Stimulated activated CD8-positive, alpha-beta memory T cell treated with anti-CD3 and anti-CD28 coated beads, Interleukin-7, amount 100 ng/mL, for 24 hours (primary cell): ENCODE results near the gene CAPN5.
"Not testable (repeated sequence)": the region's sequence is repeated elsewhere in the genome, so short reads cannot be mapped to it uniquely, and the experiment has no call there.

Source experiments
- DNase-seq: peaks from one replicate; pipeline ENCODE4 v3.0.0-alpha.2; 2020; ENCODE audit warnings: low read depth

The CAPN5 gene

GRCh38 chr11:77042111-77042726 lies 24.6 kb upstream of the CAPN5 start:
- no peak for DNase-seq

- no peak for DNase-seq
Measured at GRCh38 chr11:77044356-77044755, 22.4 kb upstream of the CAPN5 start.

GRCh38 chr11:77044886-77045285 lies 21.9 kb upstream of the CAPN5 start:
- no peak for DNase-seq

- DNase-seq, result no peak
Measured at GRCh38 chr11:77046060-77046501, 20.7 kb upstream of the CAPN5 start.

- DNase-seq, result no peak
Measured at GRCh38 chr11:77047007-77047927, 19.5 kb upstream of the CAPN5 start.

- not testable (repeated sequence) for DNase-seq
Measured at GRCh38 chr11:77047928-77048446, 18.8 kb upstream of the CAPN5 start.

- no peak for DNase-seq
Measured at GRCh38 chr11:77049026-77049425, 17.7 kb upstream of the CAPN5 start.

GRCh38 chr11:77051511-77051910 lies 15.3 kb upstream of the CAPN5 start:
- no peak for DNase-seq

- DNase-seq, result no peak
Measured at GRCh38 chr11:77052518-77052917, 14.3 kb upstream of the CAPN5 start.

GRCh38 chr11:77053217-77054015 lies 13.4 kb upstream of the CAPN5 start:
- DNase-seq, result no peak

GRCh38 chr11:77054084-77054483 lies 12.7 kb upstream of the CAPN5 start:
- DNase-seq, result no peak

- DNase-seq, result no peak
Measured at GRCh38 chr11:77055101-77055561, 11.6 kb upstream of the CAPN5 start.

GRCh38 chr11:77055913-77056312 lies 10.9 kb upstream of the CAPN5 start:
- DNase-seq, result no peak

GRCh38 chr11:77056814-77057402 lies 9.9 kb upstream of the CAPN5 start:
- no peak for DNase-seq

GRCh38 chr11:77057938-77058474 lies 8.8 kb upstream of the CAPN5 start:
- DNase-seq, result no peak

GRCh38 chr11:77058900-77059299 lies 7.9 kb upstream of the CAPN5 start:
- no peak for DNase-seq

GRCh38 chr11:77059806-77060205 lies 7.0 kb upstream of the CAPN5 start:
- no peak for DNase-seq

GRCh38 chr11:77060234-77060633 lies 6.5 kb upstream of the CAPN5 start:
- no peak for DNase-seq

GRCh38 chr11:77061258-77061657 lies 5.5 kb upstream of the CAPN5 start:
- not testable (repeated sequence) for DNase-seq

- DNase-seq, result no peak
Measured at GRCh38 chr11:77062924-77063323, 3.8 kb upstream of the CAPN5 start.

- DNase-seq, result no peak
Measured at GRCh38 chr11:77063407-77063806, 3.4 kb upstream of the CAPN5 start.

GRCh38 chr11:77063861-77064260 lies 2.9 kb upstream of the CAPN5 start:
- DNase-seq, result no peak
